B cell (primary cell): ENCODE measurements around the gene NEGR1.

Experiments used
- CTCF ChIP-seq: fragments of 200-600 bp; IDR thresholded peaks from one replicate; pipeline ENCODE4 v1.8.0; 2022; ENCODE audit warnings: antibody characterized with exemption, mild to moderate bottlenecking
- EZH2 ChIP-seq: IDR thresholded peaks from 2 replicates; pipeline ENCODE4 v1.6.1; 2012; ENCODE audit warnings: borderline replicate concordance, low read depth, mild to moderate bottlenecking, moderate library complexity, low read length; ENCODE audit not compliant: insufficient read depth, poor library complexity, severe bottlenecking

- no peak for TF ChIP-seq CTCF
- no peak for TF ChIP-seq EZH2
These were observed 759.6 kb downstream of the NEGR1 start for GRCh38 chr1:71522721-71523120.
